ENCODE data around the gene EMSY. TPM values are rescaled to one million over a fixed set of nuclear protein-coding genes. Genes with fewer than 3 reads are reported as not detected.

The EMSY gene
- total and polyA plus RNA-seq, 9 of the 15 experiments (the other 6 are each of a cell fraction or from before 2014, with no cell fraction given): 12.7 to 25.4 (median 17.9) TPM

GRCh38 chr11:76493626-76494539, 49.1 kb downstream of the EMSY start:
- H3K9me1 ChIP-seq (ENCODE audit: control insufficient read depth, insufficient read depth, low read length): no peaks in the 10 kb centered on the region
- ChIA-PET CTCF (ENCODE audit: low intra/inter-chr PET ratio) (no interaction called here), POLR2A (no interaction called here)
- ATAC-seq (no peak), FAIRE-seq (no peak), DNase-seq (ENCODE audit: extremely low read depth in 1 of 4, low spot score in 3 of 4) (no peak)
- no peak overlapping the region for H3K27ac ChIP-seq (ENCODE audit: extremely low read depth, low read depth, low read length)
- 93% methylated on average over 22 of the region's 25 CpGs for WGBS (ENCODE audit: insufficient coverage, low coverage, missing lambda C conversion rate)
- no peaks in the 10 kb centered on the region for H3K27me3 ChIP-seq (ENCODE audit: control insufficient read depth in 2 of 2, insufficient read depth in 2 of 2, low read length in 2 of 2)
- no peaks in the 10 kb centered on the region for H3K9me3 ChIP-seq (replicated peaks; ENCODE audit: control insufficient read depth, insufficient read depth, low read depth, low read length)
- H3K4me1 ChIP-seq (replicated peaks in 1 of 2; ENCODE audit: control insufficient read depth in 2 of 2, insufficient read depth in 2 of 2, low read length in 2 of 2): no peaks in the 10 kb centered on the region
- H3K79me2 ChIP-seq (ENCODE audit: control insufficient read depth, insufficient read depth, low read length): no peaks in the 10 kb centered on the region
- no peak overlapping the region for H3K4me2 ChIP-seq (ENCODE audit: insufficient read depth, low read length)
- peaks cover 34% of the 10 kb centered on the region for H3K36me3 ChIP-seq (ENCODE audit: control insufficient read depth, insufficient read depth, low read length)
- H4K20me1 ChIP-seq (replicated peaks; ENCODE audit: control insufficient read depth, insufficient read depth, low read length): no peaks in the 10 kb centered on the region; the same call in 1 of the 2 replicates
- no peak overlapping the region for H2AFZ ChIP-seq (ENCODE audit: low read depth, low read length)
- no TSS peak for BruUV-seq (replicated peaks)
- no peak overlapping the region for H3K9ac ChIP-seq (ENCODE audit: insufficient read depth in 1 of 2, low read depth in 2 of 2, low read length in 2 of 2)
- intact Hi-C loops (cut with micrococcal nuclease): no loop called here
- in situ Hi-C loops (cut with MboI): no loop called here
- H3K4me3 ChIP-seq: no peak overlapping the region
- TF ChIP-seq PRDM10 (IDR thresholded peaks at IDR 0.05; ENCODE audit: partially characterized antibody) (no peak), MXI1 (IDR thresholded peaks at IDR 0.05; ENCODE audit: low read depth, low read length) (no peak), POLR2B (IDR thresholded peaks at IDR 0.05; ENCODE audit: low read depth, partially characterized antibody) (no peak), JUN (IDR thresholded peaks at IDR 0.05; ENCODE audit: borderline replicate concordance, low read depth, low read length) (no peak), JUN (CRISPR knock-in tag; IDR thresholded peaks at IDR 0.05; ENCODE audit: borderline replicate concordance) (no peak), EWSR1 (IDR thresholded peaks at IDR 0.05; ENCODE audit: borderline replicate concordance, low read depth, partially characterized antibody) (no peak), NUFIP1 (IDR thresholded peaks at IDR 0.05; ENCODE audit: partially characterized antibody) (no peak), NFRKB (IDR thresholded peaks at IDR 0.05; ENCODE audit: low read depth) (no peak), ZNF316 (IDR thresholded peaks at IDR 0.05) (no peak), TSC22D4 (tag; IDR thresholded peaks at IDR 0.05) (no peak), NR2C1 (IDR thresholded peaks at IDR 0.05) (no peak), NR2C1 (tag; IDR thresholded peaks at IDR 0.05) (no peak), TCFL5 (CRISPR knock-in tag; conservative IDR thresholded peaks at IDR 0.05) (no peak), ZFP36 (IDR thresholded peaks at IDR 0.05; ENCODE audit: low read depth, low read length, partially characterized antibody) (no peak), GABPB2 (CRISPR knock-in tag; conservative IDR thresholded peaks at IDR 0.05) (no peak), IRF2 (CRISPR knock-in tag; IDR thresholded peaks at IDR 0.05) (no peak), PRPF4 (IDR thresholded peaks at IDR 0.05; ENCODE audit: insufficient read depth, low read depth, low read length, poor library complexity, severe bottlenecking) (no peak), ZNF384 (IDR thresholded peaks at IDR 0.05; ENCODE audit: low read depth, low read length) (no peak)
- TF ChIP-seq, protein P1, sequence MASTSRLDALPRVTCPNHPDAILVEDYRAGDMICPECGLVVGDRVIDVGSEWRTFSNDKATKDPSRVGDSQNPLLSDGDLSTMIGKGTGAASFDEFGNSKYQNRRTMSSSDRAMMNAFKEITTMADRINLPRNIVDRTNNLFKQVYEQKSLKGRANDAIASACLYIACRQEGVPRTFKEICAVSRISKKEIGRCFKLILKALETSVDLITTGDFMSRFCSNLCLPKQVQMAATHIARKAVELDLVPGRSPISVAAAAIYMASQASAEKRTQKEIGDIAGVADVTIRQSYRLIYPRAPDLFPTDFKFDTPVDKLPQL (IDR thresholded peaks at IDR 0.05; ENCODE audit: extremely low read depth, insufficient read length): no peak

Measured in K562 (cell line).